Caco-2 (cell line): ENCODE results near the gene NSG1. TPM values are rescaled to one million over a fixed set of nuclear protein-coding genes. Genes with fewer than 3 reads are reported as not detected.

ENCODE experiments used
- BruUV-seq: library from RNA; stranded (reverse); fragments of 400-500 nt; replicated peaks from 2 replicates; lab custom pipeline; 2021; lab: Mats Ljungman, UMichigan
- CTCF ChIA-PET: fragments of 300-600 bp; sonication (Branson Sonifier 250); formaldehyde crosslinking; loops from one replicate; lab custom pipeline; 2022; ENCODE audit warnings: antibody characterized with exemption; lab: Charles Lee
- POLR2A ChIA-PET: fragments of 300-600 bp; sonication (Branson Sonifier 250); formaldehyde crosslinking; loops from one replicate; lab custom pipeline; 2022; ENCODE audit warnings: antibody characterized with exemption; lab: Charles Lee
- DNase-seq, 2 experiments: peaks; one replicate each; pipeline versions ENCODE4 v3.0.0 to v3.0.0-alpha.2; 2020 to 2022
- H3K27me3 ChIP-seq: replicated peaks from 2 replicates; pipeline ENCODE4 v1.6.0; 2011; ENCODE audit warnings: low read length; ENCODE audit not compliant: control insufficient read depth, insufficient read depth
- H3K36me3 ChIP-seq: 2 replicates; pipeline ENCODE4 v1.5.1; 2011; ENCODE audit warnings: low read length; ENCODE audit not compliant: control insufficient read depth, insufficient read depth
- H3K4me1 ChIP-seq: fragments of 250-450 bp; sonication (Bioruptor Pico); 2 replicates; pipeline ENCODE4 v1.5.1; 2020; ENCODE audit warnings: mild to moderate bottlenecking
- H3K4me3 ChIP-seq: 2 replicates; pipeline ENCODE4 v1.5.1; 2011; ENCODE audit warnings: low read depth, mild to moderate bottlenecking, control low read depth, low read length
- H3K9me3 ChIP-seq: fragments of 250-450 bp; sonication (Bioruptor Pico); 2 replicates; pipeline ENCODE4 v1.5.1; 2020; ENCODE audit warnings: mild to moderate bottlenecking, moderate library complexity
- H3K27ac Mint-ChIP-seq: one replicate; pipeline ENCODE4 v1.8.0; 2022; ENCODE audit warnings: mixed read lengths; ENCODE audit not compliant: unreplicated experiment
- H3K27me3 Mint-ChIP-seq: one replicate; pipeline ENCODE4 v1.8.0; 2022; ENCODE audit warnings: mixed read lengths; ENCODE audit not compliant: insufficient read depth, unreplicated experiment
- H3K36me3 Mint-ChIP-seq: one replicate; pipeline ENCODE4 v1.8.0; 2022; ENCODE audit warnings: mild to moderate bottlenecking, mixed read lengths; ENCODE audit not compliant: insufficient read depth, unreplicated experiment
- H3K4me1 Mint-ChIP-seq: one replicate; pipeline ENCODE4 v1.8.0; 2022; ENCODE audit warnings: low read depth, mixed read lengths; ENCODE audit not compliant: unreplicated experiment
- H3K4me3 Mint-ChIP-seq: one replicate; pipeline ENCODE4 v1.8.0; 2022; ENCODE audit warnings: mild to moderate bottlenecking, moderate library complexity, mixed read lengths; ENCODE audit not compliant: unreplicated experiment
- H3K9me3 Mint-ChIP-seq: one replicate; pipeline ENCODE4 v1.8.0; 2022; ENCODE audit warnings: mixed read lengths; ENCODE audit not compliant: unreplicated experiment
- CTCF ChIP-seq, 2 experiments: fragments of 200-600 bp in 1 of 2; IDR thresholded peaks; 1 replicate in 1 of 2; 2 replicates in 1 of 2; pipeline versions ENCODE4 v1.5.1 to v1.8.0; 2011 to 2022; ENCODE audit warnings: antibody characterized with exemption in 1 of 2, control low read depth in 1 of 2, inconsistent platforms in 1 of 2, low read depth in 1 of 2, low read length in 1 of 2, mild to moderate bottlenecking in 1 of 2, moderate library complexity in 1 of 2; ENCODE audit not compliant: insufficient read depth in 1 of 2, severe bottlenecking in 1 of 2, unreplicated experiment in 1 of 2
- intact Hi-C: fragments of 100-400 bp; cut with micrococcal nuclease; formaldehyde crosslinking; loops from one replicate; pipeline ENCODE4 v1.10.0; 2022; ENCODE audit not compliant: unreplicated experiment
- total RNA-seq: library from RNA; stranded (reverse); gene quantifications from 2 replicates; pipeline ENCODE4 v1.2.3, GENCODE V29; 2022

NSG1 gene
- total RNA-seq, 1 experiment from 2014 or later = 7.2 TPM

- CTCF ChIA-PET = no interaction called here
- H3K27ac Mint-ChIP-seq = no peak overlapping the region
- intact Hi-C loops = no loop called here
- peaks cover 34% of the 10 kb centered on the region for H3K36me3 Mint-ChIP-seq
- Histone ChIP-seq H3K9me3 (no peaks in the 10 kb centered on the region), H3K4me1 (peaks cover 4% of the 10 kb centered on the region; the same call in 1 of the 2 replicates), H3K36me3 (0 out of 2 replicates have a peak, but pooled peaks cover 2% of the 10 kb centered on the region), H3K27me3 (no peaks in the 10 kb centered on the region), H3K4me3 (no peak overlapping the region)
- H3K4me3 Mint-ChIP-seq = no peak overlapping the region
- H3K4me1 Mint-ChIP-seq = no peaks in the 10 kb centered on the region
- TF ChIP-seq CTCF (IDR thresholded peaks at IDR 0.05; ENCODE audit: insufficient read depth in 1 of 2, low read depth in 1 of 2, low read length in 1 of 2, severe bottlenecking in 1 of 2, unreplicated experiment in 1 of 2) = no peak
- BruUV-seq = no TSS peak
- DNase-seq = no peak
- H3K27me3 Mint-ChIP-seq = no peaks in the 10 kb centered on the region
- POLR2A ChIA-PET = no interaction called here
- no peaks in the 10 kb centered on the region for H3K9me3 Mint-ChIP-seq
Observed at GRCh38 chr4:4425696-4426095, 38.8 kb downstream of the NSG1 start.

- no peak overlapping the region for H3K4me3 Mint-ChIP-seq
- no peak overlapping the region for H3K4me3 ChIP-seq
- H3K4me1 Mint-ChIP-seq = no peaks in the 10 kb centered on the region
- H3K27ac Mint-ChIP-seq = no peak overlapping the region
- no peaks in the 10 kb centered on the region for H3K9me3 Mint-ChIP-seq
- H3K27me3 ChIP-seq = no peaks in the 10 kb centered on the region
- POLR2A ChIA-PET = no interaction called here
- intact Hi-C loops = no loop called here
- H3K27me3 Mint-ChIP-seq = no peaks in the 10 kb centered on the region
- H3K36me3 Mint-ChIP-seq = peaks cover 28% of the 10 kb centered on the region
- no TSS peak for BruUV-seq
- H3K36me3 ChIP-seq = 0 out of 2 replicates have a peak, but pooled peaks cover 2% of the 10 kb centered on the region
- no peak for TF ChIP-seq CTCF (IDR thresholded peaks at IDR 0.05; ENCODE audit: insufficient read depth in 1 of 2, low read depth in 1 of 2, low read length in 1 of 2, severe bottlenecking in 1 of 2, unreplicated experiment in 1 of 2)
- peaks cover 4% of the 10 kb centered on the region; the same call in 1 of the 2 replicates for H3K4me1 ChIP-seq
- DNase-seq = no peak
- H3K9me3 ChIP-seq = no peaks in the 10 kb centered on the region
- CTCF ChIA-PET = no interaction called here
Observed at GRCh38 chr4:4426511-4427120, 39.7 kb downstream of the NSG1 start.

- Histone ChIP-seq H3K4me3 (no peak overlapping the region), H3K36me3 (0 out of 2 replicates have a peak, but pooled peaks cover 2% of the 10 kb centered on the region), H3K27me3 (no peaks in the 10 kb centered on the region), H3K9me3 (no peaks in the 10 kb centered on the region), H3K4me1 (peaks cover 4% of the 10 kb centered on the region; the same call in 1 of the 2 replicates)
- no TSS peak for BruUV-seq
- TF ChIP-seq CTCF (IDR thresholded peaks at IDR 0.05; ENCODE audit: insufficient read depth in 1 of 2, low read depth in 1 of 2, low read length in 1 of 2, severe bottlenecking in 1 of 2, unreplicated experiment in 1 of 2) = no peak
- ChIA-PET POLR2A (no interaction called here), CTCF (no interaction called here)
- H3K27me3 Mint-ChIP-seq = no peaks in the 10 kb centered on the region
- intact Hi-C loops = no loop called here
- H3K4me3 Mint-ChIP-seq = no peak overlapping the region
- peaks cover 23% of the 10 kb centered on the region for H3K36me3 Mint-ChIP-seq
- no peaks in the 10 kb centered on the region for H3K9me3 Mint-ChIP-seq
- DNase-seq = no peak
- H3K4me1 Mint-ChIP-seq = no peaks in the 10 kb centered on the region
- no peak overlapping the region for H3K27ac Mint-ChIP-seq
Observed at GRCh38 chr4:4427121-4427870, 40.4 kb downstream of the NSG1 start.
